ENCODE measurements around the gene TAF1L.

- TF ChIP-seq POLR2AphosphoS5 (IDR thresholded peaks at IDR 0.05; ENCODE audit: low read depth, low read length) (no peak), TCF7L2 (IDR thresholded peaks at IDR 0.05; ENCODE audit: low read depth, low read length) (no peak), CTCF (IDR thresholded peaks at IDR 0.05) (no peak), REST (IDR thresholded peaks at IDR 0.05; ENCODE audit: insufficient read depth in 1 of 2, low read depth in 2 of 2, low read length in 1 of 2) (no peak), SIN3A (IDR thresholded peaks at IDR 0.05; ENCODE audit: borderline replicate concordance, insufficient read depth, low read depth, low read length) (no peak)
These were observed 12.5 kb downstream of the TAF1L start for GRCh38 chr9:32622948-32623347.

Measured in Panc1 (cell line).